Neural cell (in vitro differentiated cells): Measurements from ENCODE around the gene CDYL. TPM values are rescaled to one million over a fixed set of nuclear protein-coding genes. Genes with fewer than 3 reads are reported as not detected.

Experiments used
- H2AFZ ChIP-seq: fragments of 200-600, 300-800 bp; sonication (generic), shearing (Covaris generic); 2 replicates; pipeline ENCODE4 v1.6.0; 2014; ENCODE audit warnings: low read depth, mild to moderate bottlenecking, antibody characterized with exemption, low read length, moderate library complexity
- H3F3A ChIP-seq: fragments of 200-600 bp; shearing (Covaris generic); 2 replicates; pipeline ENCODE4 v1.6.1; 2016; ENCODE audit warnings: mild to moderate bottlenecking, moderate library complexity, mixed read lengths, antibody characterized with exemption, low read length; ENCODE audit not compliant: insufficient read depth, poor library complexity, severe bottlenecking
- H3K27ac ChIP-seq: fragments of 200-600, 300-800 bp; sonication (generic), shearing (Covaris generic); 2 replicates; pipeline ENCODE4 v1.5.1; 2014; ENCODE audit warnings: mild to moderate bottlenecking, low read length, moderate library complexity
- H3K27me3 ChIP-seq: fragments of 300-800, 200-600 bp; sonication (generic), shearing (Covaris generic); 2 replicates; pipeline ENCODE4 v1.6.0; 2014; ENCODE audit warnings: mild to moderate bottlenecking, low read depth, low read length, moderate library complexity; ENCODE audit not compliant: insufficient read depth
- H3K36me3 ChIP-seq: fragments of 300-800, 200-600 bp; sonication (generic), shearing (Covaris generic); 2 replicates; pipeline ENCODE4 v1.5.1; 2014; ENCODE audit warnings: mild to moderate bottlenecking, antibody characterized with exemption, low read length, moderate library complexity; ENCODE audit not compliant: insufficient read depth
- H3K4me2 ChIP-seq: fragments of 300-800, 200-600 bp; sonication (generic), shearing (Covaris generic); 2 replicates; pipeline ENCODE4 v1.6.0; 2014; ENCODE audit warnings: mild to moderate bottlenecking, low read length
- H3K4me3 ChIP-seq: fragments of 300-800, 200-600 bp; sonication (generic), shearing (Covaris generic); 2 replicates; pipeline ENCODE4 v1.5.1; 2014; ENCODE audit warnings: mild to moderate bottlenecking, low read length, moderate library complexity
- H3K79me2 ChIP-seq: fragments of 200-600 bp; shearing (Covaris generic); replicated peaks from 2 replicates; pipeline ENCODE4 v1.6.0; 2014; ENCODE audit warnings: mild to moderate bottlenecking, low read length, moderate library complexity; ENCODE audit not compliant: insufficient read depth
- H3K9ac ChIP-seq: fragments of 300-800, 200-600 bp; sonication (generic), shearing (Covaris generic); 2 replicates; pipeline ENCODE4 v1.6.1; 2016; ENCODE audit warnings: mild to moderate bottlenecking, low read length, mixed read lengths
- H3K9me2 ChIP-seq: fragments of 200-600 bp; shearing (Covaris generic); 2 replicates; pipeline ENCODE4 v1.6.1; 2016; ENCODE audit warnings: mild to moderate bottlenecking, low read length, mixed read lengths; ENCODE audit not compliant: insufficient read depth
- H3K9me3 ChIP-seq: fragments of 200-600, 300-800 bp; sonication (generic), shearing (Covaris generic); 2 replicates; pipeline ENCODE4 v1.6.1; 2016; ENCODE audit warnings: mild to moderate bottlenecking, mixed run types, low read length, moderate library complexity, mixed read lengths
- H4K20me1 ChIP-seq: fragments of 200-600 bp; shearing (Covaris generic); 2 replicates; pipeline ENCODE4 v1.6.1; 2016; ENCODE audit warnings: mild to moderate bottlenecking, mixed run types; ENCODE audit not compliant: insufficient read depth
- CTCF ChIP-seq: fragments of 450-650 bp; IDR thresholded peaks from 2 replicates; pipeline ENCODE4 v1.5.1; 2014; ENCODE audit warnings: antibody characterized with exemption, mild to moderate bottlenecking, moderate library complexity; ENCODE audit not compliant: poor library complexity, severe bottlenecking
- EP300 ChIP-seq: fragments of 450-650 bp; conservative IDR thresholded peaks from 2 replicates; pipeline ENCODE4 v1.6.1; 2014; ENCODE audit warnings: antibody characterized with exemption, mild to moderate bottlenecking, moderate library complexity; ENCODE audit not compliant: poor library complexity, severe bottlenecking
- EZH2 ChIP-seq: fragments of 200-600, 300-800 bp; shearing (Covaris generic), sonication (generic); IDR thresholded peaks from 2 replicates; pipeline ENCODE4 v1.6.1; 2014; ENCODE audit warnings: antibody characterized with exemption, low read length, borderline replicate concordance, mild to moderate bottlenecking; ENCODE audit not compliant: insufficient read depth, poor library complexity, severe bottlenecking
- MXI1 ChIP-seq: fragments of 450-650 bp; conservative IDR thresholded peaks from 2 replicates; pipeline ENCODE4 v1.6.1; 2014; ENCODE audit warnings: antibody characterized with exemption, mild to moderate bottlenecking; ENCODE audit not compliant: poor library complexity, severe bottlenecking
- POLR2AphosphoS5 ChIP-seq: IDR thresholded peaks from 2 replicates; pipeline ENCODE4 v1.6.1; 2012
- RAD21 ChIP-seq: fragments of 450-650 bp; conservative IDR thresholded peaks from 2 replicates; pipeline ENCODE4 v1.6.1; 2014; ENCODE audit warnings: antibody characterized with exemption, mild to moderate bottlenecking, moderate library complexity
- REST ChIP-seq: IDR thresholded peaks from 2 replicates; pipeline ENCODE4 v1.6.1; 2012; ENCODE audit warnings: borderline replicate concordance
- SMC3 ChIP-seq: fragments of 450-650 bp; conservative IDR thresholded peaks from 2 replicates; pipeline ENCODE4 v1.6.1; 2014; ENCODE audit warnings: antibody characterized with exemption, mild to moderate bottlenecking, moderate library complexity; ENCODE audit not compliant: poor library complexity
- TAF1 ChIP-seq: IDR thresholded peaks from 2 replicates; pipeline ENCODE4 v1.6.1; 2012; ENCODE audit warnings: low read depth
- polyA plus RNA-seq: library from polyadenylated mRNA; depleted of rRNA; stranded (reverse); fragments of >200 nt; gene quantifications from 2 replicates; pipeline ENCODE4 v1.2.3, GENCODE V29; 2014

The CDYL gene
- polyA plus RNA-seq, 1 donor from 2014 or later, result 5.2 TPM

GRCh38 chr6:4910037-4910760 lies 134.0 kb downstream of the CDYL start:
- no peaks in the 10 kb centered on the region for H3F3A ChIP-seq
- no peak overlapping the region for H3K27ac ChIP-seq
- H3K4me3 ChIP-seq, result no peak overlapping the region
- H3K9ac ChIP-seq, result no peak overlapping the region
- no peak overlapping the region for H3K4me2 ChIP-seq
- H3K36me3 ChIP-seq, result no peaks in the 10 kb centered on the region
- no peaks in the 10 kb centered on the region for H3K9me2 ChIP-seq
- TF ChIP-seq MXI1 (no peak), CTCF (no peak), TAF1 (no peak), POLR2AphosphoS5 (no peak), RAD21 (no peak), EZH2 (no peak), REST (no peak), EP300 (no peak), SMC3 (no peak)
- no peaks in the 10 kb centered on the region for H3K79me2 ChIP-seq
- no peak overlapping the region for H2AFZ ChIP-seq
- no peaks in the 10 kb centered on the region for H3K27me3 ChIP-seq
- no peaks in the 10 kb centered on the region for H4K20me1 ChIP-seq
- H3K9me3 ChIP-seq, result no peaks in the 10 kb centered on the region

- Histone ChIP-seq H3K9me3 (no peaks in the 10 kb centered on the region), H4K20me1 (no peaks in the 10 kb centered on the region), H2AFZ (no peak overlapping the region), H3K9me2 (no peaks in the 10 kb centered on the region), H3K79me2 (no peaks in the 10 kb centered on the region), H3K27ac (no peak overlapping the region), H3K9ac (no peak overlapping the region), H3K4me3 (no peak overlapping the region), H3K27me3 (no peaks in the 10 kb centered on the region), H3K36me3 (no peaks in the 10 kb centered on the region), H3K4me2 (no peak overlapping the region), H3F3A (no peaks in the 10 kb centered on the region)
- TF ChIP-seq TAF1 (no peak), CTCF (no peak), EZH2 (no peak)
These were observed 136.4 kb downstream of the CDYL start for GRCh38 chr6:4912559-4912958.
